Measurements from ENCODE around the gene BCAR3.
"Not testable (repeated sequence)": the region's sequence is repeated elsewhere in the genome, so short reads cannot be mapped to it uniquely, and the experiment has no call there.

The BCAR3 gene

DNA sequence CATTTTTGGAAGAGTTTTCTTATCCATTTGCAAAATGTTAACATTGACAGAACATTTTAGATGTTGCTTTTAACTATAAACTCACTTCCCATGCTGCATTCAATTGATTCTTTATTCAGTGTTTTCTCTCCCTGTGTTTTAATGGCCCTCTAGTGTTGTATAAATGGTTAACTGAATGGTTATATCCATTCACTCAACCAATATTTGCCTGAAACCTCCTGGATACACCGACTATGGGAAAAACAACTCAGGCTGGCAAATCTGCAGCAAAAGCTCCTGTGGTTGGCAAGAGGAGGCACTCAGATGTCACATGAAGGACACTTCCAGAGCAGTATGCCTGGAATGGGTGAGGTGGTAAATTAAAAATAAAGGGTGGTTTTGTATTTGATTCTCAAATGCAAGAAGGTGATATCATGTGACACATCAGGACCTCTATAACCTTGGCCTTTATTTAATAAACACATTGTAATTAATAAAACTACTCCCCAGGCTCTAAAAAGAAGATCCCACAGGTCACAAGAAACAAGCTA is 107.6 kb downstream of the BCAR3 start:
- peak; percentile 26 for DNase-seq

DNA sequence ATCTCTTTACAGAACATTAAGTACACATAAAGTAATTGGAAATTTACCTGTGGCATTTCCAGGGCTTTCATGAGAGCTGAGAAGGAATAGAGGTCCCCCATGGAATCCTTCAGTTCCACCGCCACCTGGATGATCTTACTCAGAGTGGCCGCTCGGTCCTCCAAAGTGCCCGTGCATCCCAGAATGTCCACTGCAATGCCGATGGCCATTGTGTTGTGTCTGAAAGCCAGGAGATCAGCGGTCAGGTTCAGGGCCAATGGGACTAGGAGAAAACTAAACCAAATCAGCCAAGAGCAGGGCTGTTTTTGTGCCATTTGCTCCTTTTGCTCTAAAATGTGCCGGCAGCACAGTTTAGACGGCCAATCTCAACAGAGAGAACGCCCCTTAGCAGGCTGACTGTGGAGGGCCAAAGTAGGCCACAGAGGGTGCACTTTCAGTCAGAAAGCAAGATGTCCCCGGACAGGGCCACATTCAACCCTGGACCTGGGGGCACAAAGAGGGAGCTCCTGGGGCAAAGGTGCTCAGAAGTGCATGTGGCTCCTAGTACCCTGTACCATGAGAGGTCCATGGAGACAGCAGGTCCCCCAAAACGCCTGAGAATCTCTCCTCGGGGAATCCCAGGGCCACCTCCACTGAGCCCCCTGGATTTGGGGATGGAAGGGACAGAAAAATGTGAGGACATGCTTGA is 109.9 kb downstream of the BCAR3 start:
- DNase-seq = no peak

DNA sequence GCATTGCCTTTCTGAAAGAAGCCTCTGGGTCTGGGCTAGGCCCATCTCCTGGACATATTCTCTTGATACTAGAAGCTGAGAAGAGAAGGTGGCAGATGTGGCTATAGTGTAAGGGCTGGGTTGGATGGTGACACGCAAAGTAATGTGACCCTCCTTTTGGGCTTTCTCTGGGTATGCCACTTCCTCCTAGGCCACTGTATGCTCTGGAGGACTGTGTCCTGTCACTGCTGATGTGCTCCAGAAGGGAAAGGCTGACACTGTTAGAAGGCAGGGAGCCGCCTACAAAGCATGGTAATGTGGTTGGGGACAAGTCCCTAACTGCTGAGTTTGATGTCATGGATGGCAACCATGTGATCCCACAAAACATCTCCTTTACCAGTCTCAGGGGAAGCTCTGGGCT is 112.1 kb downstream of the BCAR3 start:
- no peak for DNase-seq

DNA sequence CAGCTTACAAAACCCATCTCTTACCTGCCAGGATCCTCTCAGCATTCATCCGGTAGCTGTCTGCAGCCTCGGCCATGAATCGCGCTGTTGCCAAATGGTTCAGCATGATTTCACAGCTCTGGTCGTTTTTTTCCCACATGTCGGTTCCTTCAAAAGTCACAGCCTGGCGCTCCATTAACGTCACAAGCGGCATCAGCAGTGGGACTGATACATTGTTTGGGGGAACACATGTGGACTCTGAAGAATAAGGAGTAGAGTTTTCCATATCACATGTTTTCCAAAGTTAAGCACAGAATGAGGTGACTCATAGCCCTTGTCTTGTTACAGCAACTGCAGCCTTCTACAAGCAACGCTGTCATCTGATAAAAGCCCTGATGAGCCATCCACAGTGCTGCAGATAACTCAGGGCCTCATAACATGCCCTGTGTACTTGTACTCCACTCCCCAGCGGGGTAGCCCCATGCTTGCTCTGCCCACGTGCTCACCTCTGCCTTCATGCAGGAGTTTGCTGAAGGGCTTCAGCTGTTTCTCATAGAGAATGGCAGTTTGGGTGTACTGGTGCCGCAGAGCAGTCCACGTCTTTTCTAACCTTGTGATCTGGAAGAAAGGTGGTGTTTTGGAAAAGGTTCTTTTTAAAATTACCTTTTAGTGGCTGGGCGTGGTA is 114.2 kb downstream of the BCAR3 start:
- DNase-seq = no peak

DNA sequence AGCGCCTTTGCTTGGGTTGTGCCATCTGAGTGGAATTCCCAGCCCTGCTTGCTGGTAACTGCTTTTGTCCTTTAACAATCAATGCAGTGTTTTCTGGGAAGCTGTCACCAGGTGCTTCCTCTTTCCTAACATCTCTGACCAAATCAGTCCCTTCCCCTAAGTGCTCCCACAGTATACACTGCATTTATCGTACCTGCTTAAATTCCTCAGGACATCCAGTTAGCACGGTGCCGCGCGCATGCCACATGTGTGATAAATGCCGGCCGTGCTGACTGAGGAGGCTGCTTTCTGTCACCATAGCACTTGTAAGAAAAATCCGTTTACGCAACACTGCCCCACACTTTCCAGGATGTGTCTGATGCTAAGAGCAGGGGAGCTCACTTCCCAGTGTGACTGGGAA is 115.4 kb downstream of the BCAR3 start:
- no peak for DNase-seq

DNA sequence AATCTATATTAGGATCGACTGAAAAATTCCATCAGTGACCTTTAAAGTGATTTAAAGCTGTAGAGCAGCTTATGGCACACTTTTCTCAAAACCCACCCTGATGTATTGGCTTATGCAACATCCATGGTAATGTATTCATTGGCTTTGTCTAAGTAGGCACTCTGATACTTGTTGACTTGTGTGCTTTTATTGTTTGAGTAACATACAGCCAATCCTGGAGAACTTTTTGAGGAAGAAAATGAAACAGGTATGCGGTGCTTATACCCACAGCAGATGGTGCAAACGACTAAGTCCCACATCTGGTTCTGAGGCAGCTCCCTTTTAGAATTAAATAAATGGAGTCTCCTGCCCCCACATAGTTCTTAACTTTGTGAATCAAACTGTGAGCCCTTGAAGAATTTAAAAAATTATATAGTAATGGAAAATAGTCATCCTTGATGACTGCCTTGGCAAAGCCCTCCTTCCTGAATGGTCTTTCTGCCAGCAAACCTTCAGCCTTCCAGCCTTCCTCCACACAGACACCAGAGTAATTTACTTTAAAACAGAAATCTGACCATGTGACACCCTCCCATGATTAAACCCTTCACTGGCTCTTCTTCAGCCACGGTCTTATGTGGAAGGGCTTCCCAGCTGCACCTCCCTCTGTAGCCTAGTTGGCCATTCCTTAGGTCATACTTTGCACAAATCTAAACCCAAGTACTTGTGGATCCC is 116.0 kb downstream of the BCAR3 start:
- no peak for DNase-seq

DNA sequence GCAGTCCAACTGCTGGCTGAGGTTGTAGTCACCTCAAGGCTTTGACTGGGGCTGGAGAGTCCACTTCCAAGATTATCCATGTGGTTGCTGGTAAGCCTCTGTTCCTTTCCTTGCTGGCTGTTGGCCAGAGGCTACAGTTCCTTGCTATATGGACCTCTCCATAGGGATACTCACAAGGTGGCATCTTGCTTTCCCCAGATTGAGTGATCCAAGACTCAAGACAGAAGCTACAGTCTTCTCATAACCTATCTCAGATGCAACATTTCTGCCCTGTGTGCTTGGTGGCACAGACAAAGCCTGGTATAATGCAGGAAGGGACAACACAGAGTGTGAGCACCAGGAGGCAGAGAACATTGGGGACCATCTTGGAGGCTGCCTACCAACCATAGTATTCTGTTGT is 121.9 kb downstream of the BCAR3 start:
- no peak for DNase-seq

DNA sequence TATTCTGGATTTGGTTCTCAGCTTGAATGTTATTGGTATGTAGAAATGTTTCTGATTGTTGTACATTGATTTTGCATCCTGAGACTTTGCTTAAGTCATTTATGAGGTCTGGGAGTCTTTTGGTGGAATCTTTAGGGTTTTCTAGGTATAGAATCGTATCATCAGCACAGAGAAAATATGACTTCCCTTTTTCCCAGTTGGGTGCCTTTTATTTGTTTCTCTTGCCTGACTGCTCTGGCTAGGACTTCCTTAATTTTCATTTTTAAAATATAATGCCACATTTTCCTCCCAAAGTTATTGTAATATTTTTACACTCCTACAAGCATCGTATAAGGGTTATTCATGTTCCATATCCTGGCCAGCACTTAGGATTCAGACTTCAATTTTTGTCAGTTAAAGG is 122.6 kb downstream of the BCAR3 start:
- DNase-seq = no peak

DNA sequence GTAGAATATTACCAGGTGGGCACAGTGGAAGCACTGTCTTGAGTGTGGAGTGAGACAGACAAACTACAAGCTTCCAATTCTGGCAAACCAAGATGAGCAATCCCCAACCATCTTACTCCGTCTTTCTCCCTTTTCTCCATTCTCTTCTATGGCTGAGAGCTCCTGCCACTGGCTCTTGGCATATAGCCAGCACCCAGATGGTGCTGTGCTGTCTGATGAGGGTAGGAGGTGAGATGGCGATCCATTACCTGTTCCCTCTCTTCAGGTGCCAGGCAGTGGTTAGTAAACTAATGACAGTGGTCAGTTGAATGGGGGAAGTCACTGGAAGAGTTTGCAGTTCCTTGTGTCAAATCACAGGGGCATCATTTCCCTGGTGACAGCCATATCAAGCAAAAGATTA is 125.3 kb downstream of the BCAR3 start:
- no peak for DNase-seq

DNA sequence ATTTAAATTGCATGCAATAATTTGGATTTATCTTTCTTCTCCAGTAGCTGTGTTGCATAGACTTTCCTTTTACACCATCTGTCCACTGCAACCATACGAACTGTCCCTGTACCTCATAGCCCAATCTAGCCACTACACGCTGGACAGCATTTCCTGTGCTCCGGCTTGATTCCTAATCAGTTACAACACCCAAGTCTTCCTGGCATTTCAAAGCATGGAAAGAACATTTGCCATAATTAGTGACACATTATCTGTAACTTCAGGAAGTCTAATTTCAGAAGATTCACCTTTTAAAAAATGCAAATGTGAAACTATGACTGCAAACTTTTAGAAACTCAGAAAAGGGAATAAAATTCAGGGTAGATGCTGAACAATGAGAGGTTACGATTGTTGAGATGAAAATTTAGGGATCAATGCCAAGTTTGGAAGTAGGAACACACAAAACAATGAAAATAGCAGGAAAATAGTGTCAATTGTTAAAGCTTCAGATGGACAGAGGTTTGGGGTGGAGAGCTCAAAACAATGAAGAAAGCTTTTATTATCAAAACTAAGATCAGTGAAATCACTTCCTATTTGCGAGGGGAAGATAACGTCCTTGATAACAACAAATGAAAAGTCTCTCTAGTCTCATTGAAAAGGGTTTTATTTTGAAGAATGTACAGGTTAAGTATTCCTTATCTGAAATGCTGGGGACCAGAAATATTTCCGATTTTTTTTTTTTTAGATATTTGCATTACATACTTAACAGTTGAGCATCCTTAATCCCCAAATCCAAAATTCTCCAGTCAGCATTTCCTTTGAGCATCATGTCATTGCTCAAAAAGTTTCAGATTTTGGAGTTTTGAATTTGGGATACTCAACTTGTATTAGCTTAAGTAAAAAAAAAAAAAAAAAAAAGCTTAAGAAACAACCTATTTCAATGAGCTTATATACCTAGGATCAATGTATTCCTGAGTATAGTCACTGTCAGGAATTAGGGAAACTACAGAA is 126.5 kb downstream of the BCAR3 start:
- DNase-seq = no peak

DNA sequence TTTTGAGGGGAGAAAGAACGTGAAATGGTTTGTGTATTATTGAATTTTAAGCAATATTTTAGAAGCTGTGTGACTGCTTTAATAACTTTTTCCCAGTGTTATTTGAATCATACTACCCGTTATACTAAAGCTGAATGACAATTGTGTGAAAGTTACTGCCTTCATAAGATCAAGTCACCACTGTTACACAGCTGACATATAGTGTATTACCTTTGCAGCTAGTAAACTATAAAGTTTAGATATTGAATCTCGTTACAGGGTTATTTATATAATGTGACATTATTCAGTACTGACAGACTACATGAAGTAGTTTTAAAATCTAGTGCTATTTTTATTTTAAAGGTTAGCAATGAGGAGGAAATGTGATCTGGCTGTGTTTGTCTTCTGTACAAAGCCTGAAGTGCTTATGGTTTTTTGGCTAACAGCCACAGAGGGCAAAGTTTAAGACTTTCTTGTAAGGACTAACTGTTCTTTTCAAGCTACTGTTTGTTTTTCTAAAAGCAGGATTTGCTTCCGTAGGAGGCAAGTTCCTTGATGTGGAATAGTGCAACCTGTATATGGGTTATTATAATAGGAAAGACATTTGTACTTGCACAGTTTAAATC is 127.6 kb downstream of the BCAR3 start:
- not testable (repeated sequence) for DNase-seq

DNA sequence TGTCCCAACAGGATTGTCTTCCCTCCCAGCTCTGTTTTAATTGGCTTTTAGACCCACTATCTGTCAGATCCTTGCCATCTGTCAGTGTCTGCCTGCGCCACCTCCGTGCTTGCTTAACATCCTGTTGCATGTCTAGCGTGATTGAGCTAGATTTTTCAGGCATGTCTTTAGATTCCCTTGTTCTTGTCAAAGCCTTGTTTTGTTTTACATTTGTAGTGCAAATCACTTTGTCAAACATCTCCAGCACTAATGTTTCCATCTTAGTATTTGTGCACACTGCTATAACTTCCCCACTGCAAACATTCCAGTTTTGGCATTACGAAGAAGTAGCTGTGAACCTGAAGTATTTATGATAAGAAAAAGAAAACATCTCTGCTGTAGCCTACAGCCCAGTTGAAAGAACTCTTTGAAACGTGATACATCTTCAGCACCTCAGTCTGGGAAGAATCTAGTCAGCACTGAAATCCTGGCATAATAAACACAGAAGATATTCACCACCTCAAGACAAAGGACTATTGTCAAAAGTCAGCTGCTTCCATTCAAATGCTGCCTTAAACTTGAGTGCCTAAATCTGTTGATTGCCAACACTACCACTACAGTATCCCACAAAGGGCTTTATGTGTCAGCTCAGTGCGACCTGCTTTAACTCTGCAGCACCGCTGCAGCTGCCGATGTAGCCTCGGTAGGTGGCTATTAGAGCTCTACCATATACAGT is 128.7 kb downstream of the BCAR3 start:
- peak; percentile 22 for DNase-seq

DNA sequence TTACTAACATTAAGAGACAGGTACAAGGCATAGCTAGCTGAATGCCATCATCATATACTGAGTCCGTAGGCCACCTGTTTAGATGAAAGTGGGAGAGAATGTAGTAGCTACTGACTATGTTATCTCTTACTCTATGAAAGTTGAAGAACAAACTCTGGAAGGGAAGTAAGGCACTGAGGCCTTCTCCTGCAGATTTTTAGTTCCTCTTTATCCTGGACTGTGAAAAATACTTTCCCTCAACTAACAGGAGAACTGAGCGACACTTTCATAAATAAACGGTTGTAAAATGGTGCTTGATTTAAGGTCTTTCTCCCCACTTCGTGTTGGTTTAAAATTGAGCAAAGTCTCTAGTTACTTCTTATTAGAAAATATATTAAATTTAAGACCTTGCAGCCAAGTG is 131.8 kb downstream of the BCAR3 start:
- no peak for DNase-seq

DNA sequence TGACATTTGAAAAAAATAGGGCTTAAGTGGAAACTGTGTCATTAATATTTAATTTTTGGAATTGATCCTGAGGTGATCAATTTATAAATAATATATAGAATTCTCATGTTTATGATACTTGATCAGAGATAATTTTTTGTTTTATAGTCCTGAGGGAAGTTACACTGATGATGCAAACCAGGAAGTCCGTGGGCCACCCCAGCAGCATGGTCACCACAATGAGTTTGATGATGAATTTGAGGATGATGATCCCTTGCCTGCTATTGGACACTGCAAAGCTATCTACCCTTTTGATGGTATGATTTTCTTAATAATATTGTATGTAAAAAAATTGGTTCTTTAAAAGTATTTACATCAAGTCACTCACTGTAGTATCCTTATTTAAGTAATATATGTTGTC is 132.5 kb downstream of the BCAR3 start:
- no peak for DNase-seq

DNA sequence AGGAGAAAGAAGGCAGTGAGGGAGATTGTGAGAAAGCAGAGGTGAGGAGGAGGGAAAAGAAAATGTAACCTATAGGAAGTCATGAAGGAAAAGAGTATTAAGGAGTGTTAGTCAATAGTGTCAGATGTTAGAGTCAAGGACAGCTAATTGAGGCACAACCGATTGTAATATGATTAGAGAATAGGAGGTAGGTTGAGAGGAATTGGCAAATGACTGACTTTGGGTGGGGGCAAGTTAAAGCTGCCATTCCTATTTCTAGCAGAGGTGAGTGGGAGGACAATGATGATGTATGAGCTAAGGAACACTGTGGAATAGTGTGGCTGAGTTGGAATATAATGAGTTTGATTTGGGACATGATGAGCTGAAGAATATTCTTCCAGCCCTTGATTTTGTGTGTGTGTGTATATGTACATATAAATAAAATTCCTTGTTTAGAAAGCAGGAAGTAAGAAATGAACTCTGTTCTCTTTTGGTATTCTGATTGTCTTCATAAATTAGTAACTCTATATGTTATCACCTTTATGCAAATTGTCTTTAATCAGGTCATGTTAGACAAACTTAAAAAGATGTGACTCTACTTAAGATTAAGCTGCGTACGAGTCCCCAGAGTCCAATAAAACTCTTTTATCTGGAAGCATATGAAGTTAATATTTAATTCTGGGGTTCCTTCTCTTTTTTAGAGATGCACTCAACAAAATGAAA is 135.3 kb downstream of the BCAR3 start:
- no peak for DNase-seq

DNA sequence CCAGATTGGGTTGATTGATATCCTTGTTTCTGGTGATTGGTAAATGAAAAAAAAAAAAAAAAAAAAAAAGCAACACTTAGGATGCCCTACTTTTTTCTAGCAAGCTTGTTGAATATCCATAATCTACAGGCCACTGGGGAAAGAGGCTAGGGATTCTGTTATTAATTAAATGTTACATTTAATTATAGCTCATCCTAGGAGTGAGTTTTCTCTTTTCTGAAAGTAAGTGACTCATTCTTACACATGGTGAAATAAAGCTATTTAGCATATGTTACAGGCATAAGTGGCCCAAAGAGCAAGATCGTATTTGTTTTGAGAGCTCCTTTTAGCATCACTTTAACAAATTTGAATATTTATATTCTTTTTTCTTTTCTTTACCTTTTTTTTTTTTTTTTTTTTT is 139.2 kb downstream of the BCAR3 start:
- DNase-seq = no peak

DNA sequence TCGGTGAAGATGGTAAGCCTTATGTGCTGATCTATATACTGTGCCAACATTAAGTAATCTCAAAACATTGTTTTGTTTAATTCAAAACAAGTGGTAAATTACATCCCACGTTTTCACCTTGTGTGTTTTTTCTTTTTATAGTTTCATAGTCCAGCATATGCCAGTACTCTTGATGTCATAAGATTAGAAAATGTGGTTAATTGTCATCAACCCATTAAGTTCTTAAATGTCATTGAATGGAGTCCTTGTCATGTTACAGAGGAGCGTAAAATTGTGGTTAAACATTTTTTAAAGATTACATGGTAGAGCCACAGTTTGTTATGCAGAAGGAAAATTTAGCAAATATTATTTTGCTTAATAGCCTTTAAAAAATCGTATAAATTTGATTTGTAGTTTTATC is 140.6 kb downstream of the BCAR3 start:
- no peak for DNase-seq

DNA sequence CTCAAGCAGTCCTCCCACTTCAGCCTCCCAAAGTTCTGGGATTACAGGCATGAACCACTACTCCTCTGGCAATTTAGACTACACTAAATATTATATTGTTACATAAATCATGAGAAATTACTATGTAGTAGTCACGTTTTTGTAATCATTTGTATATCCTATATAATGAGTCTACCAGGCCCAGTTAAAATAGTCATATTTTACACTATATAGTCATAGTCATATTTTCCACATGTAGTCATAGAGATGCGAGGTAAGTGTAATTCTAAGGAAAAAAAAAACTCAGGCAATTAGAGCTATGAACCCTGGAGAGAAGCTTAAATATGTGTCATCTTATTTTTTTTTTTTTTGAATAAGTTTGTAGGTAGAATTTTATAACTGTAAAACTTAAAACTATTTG is 143.7 kb downstream of the BCAR3 start:
- no peak for DNase-seq

DNA sequence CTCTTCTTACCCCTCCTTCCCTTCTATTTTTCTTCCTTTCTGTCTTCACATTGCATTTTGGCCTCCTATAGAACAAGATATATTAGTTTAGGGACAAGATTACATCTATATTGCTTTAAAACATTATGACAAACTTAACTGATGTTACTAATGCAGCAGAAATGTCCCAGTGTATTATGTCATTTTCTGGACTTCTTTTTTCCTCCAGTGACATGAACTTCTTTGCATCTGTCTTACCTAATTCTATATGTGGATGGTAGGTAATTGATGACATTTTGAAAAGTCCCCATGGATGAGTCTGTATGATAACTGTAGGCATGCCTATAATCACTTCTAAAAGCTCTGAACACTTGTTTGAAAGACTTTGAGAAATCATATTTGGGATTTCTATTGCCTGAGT is 144.2 kb downstream of the BCAR3 start:
- DNase-seq = no peak

DNA sequence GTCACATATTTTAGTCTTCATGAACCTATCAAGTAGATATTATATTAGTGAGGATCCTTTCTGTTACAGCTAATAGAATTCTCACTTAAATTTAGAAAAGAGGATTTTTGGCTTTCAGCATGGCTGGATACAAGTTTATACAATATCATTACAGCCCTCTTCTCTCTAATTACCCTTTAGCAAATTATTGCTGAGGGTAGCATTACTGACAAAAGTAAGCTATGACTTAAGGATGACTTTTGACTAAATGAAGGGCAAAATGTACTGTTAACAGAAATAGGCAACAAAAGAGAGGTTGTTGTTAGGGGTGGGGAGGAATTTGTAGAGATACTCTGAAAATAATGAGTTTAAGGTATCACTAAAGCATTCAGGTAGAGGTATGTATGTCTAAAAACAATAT is 148.0 kb downstream of the BCAR3 start:
- DNase-seq = no peak

DNA sequence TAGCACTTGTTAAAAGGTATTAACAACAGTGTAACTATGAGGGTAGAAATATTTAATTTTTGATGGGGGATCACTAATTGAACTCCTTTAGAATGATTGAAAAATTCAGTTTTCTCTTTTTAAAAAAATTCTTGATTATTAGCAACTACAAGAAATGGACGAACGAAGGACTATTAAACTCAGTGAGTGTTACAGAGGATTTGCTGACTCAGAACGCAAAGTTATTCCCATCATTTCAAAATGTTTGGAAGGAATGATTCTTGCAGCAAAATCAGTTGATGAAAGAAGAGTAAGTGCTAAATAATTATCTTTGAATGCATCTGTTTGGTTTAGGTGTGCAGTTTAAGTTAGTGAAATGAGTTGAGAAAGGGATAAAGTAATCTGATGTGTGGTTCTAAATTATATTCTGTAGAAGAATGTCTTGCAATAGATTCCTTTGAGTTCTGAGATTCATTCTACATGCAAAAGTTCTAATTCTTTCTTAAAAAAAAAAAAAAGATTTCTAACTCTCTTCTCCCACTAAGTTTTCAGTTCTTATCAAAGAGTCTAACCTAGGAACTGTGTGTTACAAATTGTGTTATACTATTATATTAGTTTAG is 148.8 kb downstream of the BCAR3 start:
- DNase-seq = no peak
